D721Med (cell line): ENCODE data around the gene PCBP4.

Experiments used
- DNase-seq: peaks from one replicate; pipeline ENCODE4 v3.0.0; 2011; ENCODE audit warnings: low spot score; ENCODE audit not compliant: insufficient read length
- FAIRE-seq: peaks from 2 replicates; lab custom pipeline; 2011; peaks lifted over from hg19 to GRCh38; lab: Jason Lieb, UNC
- CTCF ChIP-seq: IDR thresholded peaks from 2 replicates; pipeline ENCODE4 v1.5.1; 2012; ENCODE audit warnings: mild to moderate bottlenecking, control low read depth; ENCODE audit not compliant: insufficient read depth; ENCODE audit errors: missing control alignments

The PCBP4 gene

DNA sequence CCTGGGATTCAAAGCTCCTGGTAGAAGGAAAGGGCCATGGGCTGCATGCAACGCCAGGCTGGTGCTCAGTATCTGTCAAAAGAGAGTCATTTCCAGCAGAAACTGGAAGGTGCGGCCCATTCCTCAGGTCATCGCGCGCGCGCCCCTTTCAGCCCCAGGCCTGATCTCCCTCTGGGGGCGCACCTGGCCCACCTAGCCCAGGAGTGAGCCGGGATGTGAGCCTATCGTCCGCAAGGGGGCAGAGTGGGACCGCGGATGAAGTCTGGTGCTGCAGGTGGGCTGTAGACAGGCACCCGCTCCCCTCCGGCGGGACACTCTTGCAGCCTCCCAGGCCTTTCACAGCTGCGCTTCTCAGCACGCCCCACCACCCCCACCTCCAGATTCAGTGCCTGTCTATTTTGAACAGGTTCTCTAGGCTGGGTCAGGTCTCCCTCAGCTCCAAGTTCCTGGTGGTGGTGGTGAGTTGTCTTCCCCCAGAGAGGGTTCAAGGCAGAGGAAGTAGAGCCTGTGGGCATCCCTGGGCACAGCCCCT, 34.3 kb upstream of the PCBP4 start:
- FAIRE-seq, result no peak
- peak; percentile 93 for TF ChIP-seq CTCF
- peak; percentile 97 for DNase-seq

DNA sequence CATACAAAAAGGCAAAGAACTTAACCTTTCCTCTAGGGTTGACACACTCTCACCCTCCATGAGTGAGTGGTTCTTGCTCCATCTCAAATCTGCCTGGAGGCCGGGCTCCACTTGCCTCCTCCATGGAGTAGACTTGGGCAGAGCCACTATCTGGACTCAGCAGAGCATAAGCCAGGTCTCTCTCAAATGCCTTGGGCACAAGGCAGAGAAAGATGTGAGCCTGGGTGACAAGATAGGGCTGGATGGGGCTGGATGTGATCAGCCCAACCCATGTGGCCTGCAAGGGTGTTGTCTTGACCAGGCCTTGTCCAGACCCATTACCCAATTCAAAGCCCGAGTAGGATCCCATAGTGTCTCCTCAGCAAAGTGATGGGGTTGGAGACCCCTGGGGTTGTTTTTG, 32.6 kb upstream of the PCBP4 start:
- no peak for FAIRE-seq
- TF ChIP-seq CTCF, result no peak
- DNase-seq, result no peak

GRCh38 chr3:51998774-51999173, 31.5 kb upstream of the PCBP4 start:
- DNase-seq (no peak), FAIRE-seq (no peak)
- no peak for TF ChIP-seq CTCF

DNA sequence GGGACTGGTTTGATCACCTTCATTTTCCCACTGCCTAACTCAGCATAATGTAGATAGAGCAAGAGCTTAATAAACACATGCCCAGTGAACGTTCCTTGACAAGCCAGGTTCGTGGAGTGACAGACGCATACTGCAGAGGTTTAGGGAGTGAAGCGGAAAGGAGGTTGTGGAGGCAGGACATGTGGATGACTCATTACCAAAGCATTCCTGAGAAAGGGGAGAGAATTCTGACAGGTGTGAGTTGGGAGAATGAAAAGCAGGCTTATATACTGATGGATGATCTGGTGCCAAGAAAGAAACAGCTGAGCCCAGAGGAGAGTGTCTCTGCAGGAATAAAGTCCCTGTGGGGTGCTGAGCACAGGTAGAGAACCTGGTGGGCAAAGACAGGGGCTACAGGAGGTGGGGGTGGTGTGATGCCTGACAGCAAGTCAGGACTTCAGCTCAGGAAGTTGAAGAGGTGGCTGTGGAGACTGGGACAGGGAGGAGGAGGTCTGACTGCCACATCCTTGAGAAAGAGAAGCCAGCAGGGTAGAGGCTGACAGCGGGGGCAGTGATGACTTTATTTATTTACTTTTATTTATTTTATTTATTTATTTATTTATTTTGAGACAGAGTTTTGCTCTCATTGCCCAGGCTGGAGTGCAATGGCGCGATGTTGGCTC, 30.8 kb upstream of the PCBP4 start:
- FAIRE-seq, result no peak
- DNase-seq, result no peak
- TF ChIP-seq CTCF, result no peak

DNA sequence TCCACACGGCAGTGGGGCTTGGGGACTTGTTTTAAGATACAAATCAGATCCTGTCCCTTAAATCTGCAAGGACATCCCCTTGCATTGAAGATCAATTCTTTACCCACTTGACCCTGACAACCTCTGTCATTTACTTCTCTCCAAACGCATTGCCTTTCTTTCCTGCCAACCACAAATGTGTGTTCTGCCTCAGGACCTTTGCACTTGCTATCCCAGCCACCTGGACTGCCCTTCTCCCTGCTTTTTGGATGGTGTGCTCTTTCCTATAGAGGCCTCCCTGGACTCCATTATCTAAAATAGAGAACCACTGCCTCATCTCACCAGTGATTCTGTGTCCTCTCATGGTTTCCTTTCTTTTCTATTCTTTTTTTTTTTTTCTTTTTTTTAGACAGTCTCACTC, 29.9 kb upstream of the PCBP4 start:
- DNase-seq (no peak), FAIRE-seq (no peak)
- no peak for TF ChIP-seq CTCF

DNA sequence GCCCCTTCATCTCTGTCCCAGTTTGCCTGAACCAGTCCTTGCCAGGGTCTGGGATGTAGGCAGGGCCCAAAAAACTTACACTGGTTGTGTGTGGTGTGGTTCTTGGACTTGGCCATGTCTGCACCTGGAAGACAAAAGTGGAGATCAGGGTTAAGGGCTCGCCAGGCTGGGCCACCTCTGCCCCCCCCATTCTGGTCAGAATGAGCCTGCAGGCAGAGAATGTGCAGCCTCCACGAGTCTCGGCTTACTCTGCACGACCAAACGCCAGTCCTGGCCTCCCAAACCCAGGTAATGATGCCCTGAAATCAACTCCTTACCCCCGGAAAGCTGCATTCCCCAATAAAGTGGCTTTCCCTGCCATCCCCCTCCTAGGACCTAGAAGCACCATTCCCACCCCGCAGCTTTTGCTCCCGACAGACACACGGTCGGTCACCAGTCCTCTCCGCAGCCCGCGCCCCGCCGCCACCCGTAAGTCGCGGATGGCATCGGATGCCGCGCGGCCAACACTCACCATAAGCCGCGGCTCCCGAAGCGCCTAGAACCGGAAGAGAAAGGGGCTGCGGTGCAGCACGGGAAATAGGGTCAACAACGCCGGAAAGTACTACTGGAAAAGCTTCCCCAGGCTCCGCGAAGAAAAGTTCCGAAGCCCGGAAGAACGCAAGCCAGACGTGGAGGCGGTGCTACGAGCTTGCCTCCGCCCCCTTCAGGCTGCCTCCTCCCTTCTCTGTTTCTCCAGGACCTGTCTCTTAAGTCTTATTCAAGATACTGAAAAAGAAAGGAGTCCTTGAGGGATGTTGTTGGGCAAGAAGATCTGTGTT, 28.3 kb upstream of the PCBP4 start, which contains the start of gene RPL29:
Gene RPL29 (minus strand): TSS at position 550 of the 818 bp plus-strand sequence. CDS start 434 bp downstream, at position 116.
- peak; percentile 10 for TF ChIP-seq CTCF
- FAIRE-seq, result no peak
- DNase-seq, result peak; percentile 88
